IMR-90 (cell line): ENCODE data around the gene AMBP. TPM values are rescaled to one million over a fixed set of nuclear protein-coding genes. Genes with fewer than 3 reads are reported as not detected.

Experiments used
- ATAC-seq: fragments of 200-7000 bp; cut with Tn5 transposase; 2 replicates; pipeline ENCODE4 v1.9.1; 2020; ENCODE audit warnings: low read depth, mild to moderate bottlenecking, moderate library complexity
- BruUV-seq: library from RNA; stranded (reverse); fragments of 400-500 nt; replicated peaks from 2 replicates; lab custom pipeline; 2021; lab: Mats Ljungman, UMichigan
- CTCF ChIA-PET: fragments of 300-600 bp; formaldehyde crosslinking; extraction: SDS; loops from one replicate; lab custom pipeline; 2021; ENCODE audit warnings: antibody characterized with exemption; lab: Yijun Ruan, JAX
- POLR2A ChIA-PET: fragments of 300-600 bp; sonication (Branson Sonifier 250); formaldehyde crosslinking; loops from one replicate; lab custom pipeline; 2022; ENCODE audit warnings: antibody characterized with exemption; ENCODE audit not compliant: unreplicated experiment; lab: Charles Lee
- DNase-seq: peaks from one replicate; pipeline ENCODE4 v3.0.0; 2013
- H2AFZ ChIP-seq: replicated peaks from 2 replicates; pipeline ENCODE3; 2013; ENCODE audit warnings: low read length, mild to moderate bottlenecking; ENCODE audit not compliant: poor library complexity
- H2AK5ac ChIP-seq: 2 replicates; pipeline ENCODE4 v1.6.1; 2013; ENCODE audit warnings: low read depth, low read length, inconsistent platforms
- H2AK9ac ChIP-seq: replicated peaks from 2 replicates; pipeline ENCODE3; 2013; ENCODE audit warnings: mild to moderate bottlenecking, low read depth, low read length, moderate library complexity; ENCODE audit not compliant: poor library complexity
- H2BK120ac ChIP-seq: 2 replicates; pipeline ENCODE4 v1.6.1; 2013; ENCODE audit warnings: low read depth, low read length, inconsistent platforms
- H2BK15ac ChIP-seq: 3 replicates; pipeline ENCODE4 v1.6.1; 2013; ENCODE audit warnings: low read depth, low read length, inconsistent platforms
- H2BK20ac ChIP-seq: 2 replicates; pipeline ENCODE4 v1.6.1; 2013; ENCODE audit warnings: low read depth, mild to moderate bottlenecking, inconsistent platforms, low read length, moderate library complexity
- H2BK5ac ChIP-seq: 2 replicates; pipeline ENCODE4 v1.6.1; 2013; ENCODE audit warnings: mild to moderate bottlenecking, low read depth, low read length, inconsistent platforms; ENCODE audit not compliant: poor library complexity, severe bottlenecking
- H3K14ac ChIP-seq: replicated peaks from 2 replicates; pipeline ENCODE4 v1.6.1; 2013; ENCODE audit warnings: low read depth, low read length, inconsistent platforms
- H3K18ac ChIP-seq: 2 replicates; pipeline ENCODE4 v1.6.1; 2013; ENCODE audit warnings: low read depth, low read length, control low read depth
- H3K23ac ChIP-seq: 2 replicates; pipeline ENCODE4 v1.6.1; 2013; ENCODE audit warnings: low read depth, low read length, inconsistent platforms
- H3K27ac ChIP-seq: 2 replicates; pipeline ENCODE4 v1.5.1; 2013; ENCODE audit warnings: mild to moderate bottlenecking, control low read depth, low read length; ENCODE audit not compliant: insufficient read depth
- H3K27me3 ChIP-seq: 2 replicates; pipeline ENCODE4 v1.6.1; 2013; ENCODE audit warnings: low read length; ENCODE audit not compliant: control insufficient read depth, insufficient read depth
- H3K36me3 ChIP-seq: 2 replicates; pipeline ENCODE4 v1.6.1; 2013; ENCODE audit warnings: low read length, mixed read lengths; ENCODE audit not compliant: control insufficient read depth, insufficient read depth
- H3K4ac ChIP-seq: 2 replicates; pipeline ENCODE4 v1.6.1; 2013; ENCODE audit warnings: low read depth, low read length, inconsistent platforms
- H3K4me1 ChIP-seq: 2 replicates; pipeline ENCODE4 v1.6.1; 2013; ENCODE audit warnings: low read length, mixed read lengths; ENCODE audit not compliant: control insufficient read depth, insufficient read depth
- H3K4me2 ChIP-seq: 2 replicates; pipeline ENCODE4 v1.6.1; 2013; ENCODE audit warnings: low read depth, mild to moderate bottlenecking, control low read depth, low read length, moderate library complexity
- H3K4me3 ChIP-seq: 2 replicates; pipeline ENCODE4 v1.5.1; 2013; ENCODE audit warnings: low read depth, mild to moderate bottlenecking, control low read depth, low read length, moderate library complexity; ENCODE audit not compliant: insufficient read depth
- H3K56ac ChIP-seq: 2 replicates; pipeline ENCODE4 v1.6.1; 2013; ENCODE audit warnings: low read length, inconsistent platforms; ENCODE audit not compliant: insufficient read depth; ENCODE audit errors: extremely low read depth
- H3K79me1 ChIP-seq, 2 experiments: 2 replicates each; pipeline ENCODE4 v1.6.1; 2013; ENCODE audit warnings: low read length in 2 of 2, inconsistent platforms in 1 of 2, low read depth in 1 of 2
- H3K9ac ChIP-seq: 2 replicates; pipeline ENCODE4 v1.6.1; 2013; ENCODE audit warnings: low read depth, low read length, control low read depth
- H3K9me1 ChIP-seq: 2 replicates; pipeline ENCODE4 v1.6.1; 2013; ENCODE audit warnings: low read length, inconsistent platforms; ENCODE audit not compliant: insufficient read depth
- H3K9me3 ChIP-seq: 2 replicates; pipeline ENCODE4 v1.6.1; 2013; ENCODE audit warnings: low read length; ENCODE audit not compliant: control insufficient read depth, insufficient read depth
- H4K20me1 ChIP-seq: 2 replicates; pipeline ENCODE4 v1.6.1; 2013; ENCODE audit warnings: low read length, inconsistent platforms; ENCODE audit not compliant: insufficient read depth
- H4K5ac ChIP-seq: 2 replicates; pipeline ENCODE4 v1.6.1; 2013; ENCODE audit warnings: mild to moderate bottlenecking, low read depth, low read length, control low read depth
- H4K8ac ChIP-seq, 2 experiments: 2 replicates each; pipeline ENCODE4 v1.6.1; 2013; ENCODE audit warnings: low read depth in 2 of 2, low read length in 2 of 2, control low read depth in 1 of 2, inconsistent platforms in 1 of 2
- H4K91ac ChIP-seq: 2 replicates; pipeline ENCODE4 v1.6.1; 2013; ENCODE audit warnings: low read depth, low read length, inconsistent platforms; ENCODE audit not compliant: insufficient read depth
- CHD1 ChIP-seq: IDR thresholded peaks from 2 replicates; pipeline ENCODE4 v1.6.1; 2012; ENCODE audit warnings: low read depth, low read length, improper control_type of control experiment
- WGBS, 2 experiments: methylation state at CpG; one replicate each; pipeline versions ENCODE4 v1.1.5 to v1.1.7; 2013; ENCODE audit warnings: missing lambda C conversion rate in 2 of 2; ENCODE audit not compliant: insufficient read length in 1 of 2; ENCODE audit errors: extremely low coverage in 2 of 2; 5-methylcytosine and 5-hydroxymethylcytosine counted together
- dilution Hi-C: fragments of 300-500 bp; cut with HindIII; formaldehyde crosslinking; loops from one replicate; pipeline ENCODE4 v1.14.3; 2018; ENCODE audit warnings: low sequenced_read_pairs; ENCODE audit not compliant: unreplicated experiment
- in situ Hi-C: fragments of 300-500 bp; cut with MboI; formaldehyde crosslinking; loops from 3 replicates; pipeline ENCODE4 v1.14.3; 2019; ENCODE audit warnings: low sequenced_read_pairs, inconsistent platforms, mixed read lengths
- intact Hi-C: fragments of 100-400 bp; cut with micrococcal nuclease; formaldehyde crosslinking; loops from 2 replicates; pipeline ENCODE4 v1.10.0; 2022
- polyA plus RNA-seq, 3 experiments: library from polyadenylated mRNA; depleted of rRNA; stranded (reverse); fragments of >200 nt; gene quantifications; 2 replicates each; pipeline ENCODE4 v1.2.3, GENCODE V29; 2012; ENCODE audit warnings: low replicate concordance in 1 of 3
- total RNA-seq: library from RNA; depleted of rRNA; stranded (reverse); fragments of >200 nt; gene quantifications from 2 replicates; pipeline ENCODE4 v1.2.3, GENCODE V29; 2012

AMBP gene
- total and polyA plus RNA-seq, 2 of the 4 experiments (the other 2 are of a cell fraction), result not detected

- intact Hi-C loops, result no loop called here
- no peak overlapping the region for H3K56ac ChIP-seq
Observed at GRCh38 chr9:114099669-114100270, 21.7 kb upstream of the AMBP start.

More at GRCh38 chr9:114099669-114100270, 21.7 kb upstream of the AMBP start:
- ChIA-PET CTCF (interaction anchor here (0.9 to 2.6 kb wide), 4 partner anchors 8 to 200 kb away, joined by 3 to 6 read pairs (median 4); no protein-coding TSS in a partner anchor), POLR2A (no interaction called here)
- Histone ChIP-seq H4K91ac (no peak overlapping the region), H3K27me3 (peaks cover 60% of the 10 kb centered on the region), H4K20me1 (no peaks in the 10 kb centered on the region), H4K8ac (no peak overlapping the region), H3K4me3 (no peak overlapping the region), H3K9me1 (no peaks in the 10 kb centered on the region), H2AFZ (no peak overlapping the region), H3K18ac (no peak overlapping the region), H2BK5ac (no peak overlapping the region), H3K14ac (no peak overlapping the region), H3K27ac (no peak overlapping the region), H2BK15ac (no peak overlapping the region), H2BK120ac (no peak overlapping the region), H3K9ac (no peak overlapping the region), H3K9me3 (peaks cover 16% of the 10 kb centered on the region), H3K79me1 (no peaks in the 10 kb centered on the region), H3K4ac (no peak overlapping the region), H3K36me3 (no peaks in the 10 kb centered on the region), H3K23ac (no peak overlapping the region), H3K4me2 (no peak overlapping the region), H3K4me1 (no peaks in the 10 kb centered on the region), H2AK9ac (no peak overlapping the region), H2BK20ac (no peak overlapping the region), H4K5ac (no peak overlapping the region), H2AK5ac (no peak overlapping the region)
- in situ Hi-C loops (no loop called here), dilution Hi-C loops (no loop called here)
- no peak for ATAC-seq
- WGBS, 2 experiments, result 80% methylated on average over 1 of the region's 2 CpGs; no CpG with 5 or more reads in 1 of the 2 experiments
- TF ChIP-seq CHD1, result no peak
- no TSS peak for BruUV-seq
- no peak for DNase-seq
